ENCODE data around the gene WASL.

DNA sequence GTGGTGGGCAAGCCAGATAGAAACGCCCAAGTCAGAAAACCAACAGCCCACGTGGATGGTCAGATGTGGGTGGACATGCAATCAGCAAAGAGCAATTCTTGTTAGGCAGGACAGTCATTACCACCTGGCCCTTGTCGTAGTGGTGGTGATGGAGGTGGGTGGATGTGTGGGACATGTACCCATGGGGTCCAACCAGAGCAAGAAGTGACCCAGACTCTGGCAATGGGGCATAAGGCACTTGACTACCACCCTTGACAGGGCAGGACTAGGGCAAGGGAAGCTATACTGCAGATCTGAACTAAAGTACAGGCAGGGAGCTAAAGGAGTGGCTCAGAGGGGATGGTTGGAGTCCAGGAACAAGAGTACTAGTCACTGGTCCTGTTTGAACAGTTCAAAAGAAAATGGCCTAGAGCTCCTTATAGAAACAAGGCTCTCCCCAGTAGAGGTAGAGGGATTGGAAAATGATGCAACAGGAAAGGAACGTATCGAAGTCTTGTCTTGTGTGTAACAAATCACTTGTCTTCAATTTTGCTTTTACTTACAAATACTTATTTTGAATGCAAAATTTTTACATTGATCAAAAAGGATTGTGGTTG, 75.6 kb downstream of the WASL start:
- TF ChIP-seq KAT7 (CRISPR knock-in tag; IDR thresholded peaks at IDR 0.05; ENCODE audit: borderline replicate concordance) (no peak), ESRRA (CRISPR knock-in tag; IDR thresholded peaks at IDR 0.05; ENCODE audit: borderline replicate concordance) (no peak)
- TF ChIP-seq, protein P1, sequence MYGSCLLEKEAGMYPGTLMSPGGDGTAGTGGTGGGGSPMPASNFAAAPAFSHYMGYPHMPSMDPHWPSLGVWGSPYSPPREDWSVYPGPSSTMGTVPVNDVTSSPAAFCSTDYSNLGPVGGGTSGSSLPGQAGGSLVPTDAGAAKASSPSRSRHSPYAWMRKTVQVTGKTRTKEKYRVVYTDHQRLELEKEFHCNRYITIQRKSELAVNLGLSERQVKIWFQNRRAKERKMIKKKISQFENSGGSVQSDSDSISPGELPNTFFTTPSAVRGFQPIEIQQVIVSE (CRISPR knock-in tag; IDR thresholded peaks at IDR 0.05; ENCODE audit: borderline replicate concordance): no peak
- TF ChIP-seq, protein P2, sequence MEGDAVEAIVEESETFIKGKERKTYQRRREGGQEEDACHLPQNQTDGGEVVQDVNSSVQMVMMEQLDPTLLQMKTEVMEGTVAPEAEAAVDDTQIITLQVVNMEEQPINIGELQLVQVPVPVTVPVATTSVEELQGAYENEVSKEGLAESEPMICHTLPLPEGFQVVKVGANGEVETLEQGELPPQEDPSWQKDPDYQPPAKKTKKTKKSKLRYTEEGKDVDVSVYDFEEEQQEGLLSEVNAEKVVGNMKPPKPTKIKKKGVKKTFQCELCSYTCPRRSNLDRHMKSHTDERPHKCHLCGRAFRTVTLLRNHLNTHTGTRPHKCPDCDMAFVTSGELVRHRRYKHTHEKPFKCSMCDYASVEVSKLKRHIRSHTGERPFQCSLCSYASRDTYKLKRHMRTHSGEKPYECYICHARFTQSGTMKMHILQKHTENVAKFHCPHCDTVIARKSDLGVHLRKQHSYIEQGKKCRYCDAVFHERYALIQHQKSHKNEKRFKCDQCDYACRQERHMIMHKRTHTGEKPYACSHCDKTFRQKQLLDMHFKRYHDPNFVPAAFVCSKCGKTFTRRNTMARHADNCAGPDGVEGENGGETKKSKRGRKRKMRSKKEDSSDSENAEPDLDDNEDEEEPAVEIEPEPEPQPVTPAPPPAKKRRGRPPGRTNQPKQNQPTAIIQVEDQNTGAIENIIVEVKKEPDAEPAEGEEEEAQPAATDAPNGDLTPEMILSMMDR (IDR thresholded peaks at IDR 0.05): no peak
